SK-N-SH (cell line): ENCODE measurements around the gene GSTM4.

Source experiments
- CTCF ChIP-seq: fragments of 200-600 bp; sonication (generic); IDR thresholded peaks from 2 replicates; pipeline ENCODE4 v1.6.1; 2017; ENCODE audit warnings: antibody characterized with exemption, mild to moderate bottlenecking, moderate library complexity
- FOXJ3 ChIP-seq: sonication (generic); formaldehyde crosslinking; IDR thresholded peaks from 2 replicates; pipeline ENCODE4 v1.5.1; 2020; ENCODE audit warnings: mild to moderate bottlenecking, missing genetic modification reagents
- POLR2AphosphoS5 ChIP-seq: IDR thresholded peaks from 2 replicates; pipeline ENCODE4 v1.6.1; 2012; ENCODE audit warnings: low read depth, low read length
- RFX5 ChIP-seq: IDR thresholded peaks from 2 replicates; pipeline ENCODE4 v1.6.1; 2012; ENCODE audit warnings: mild to moderate bottlenecking, improper control_type of control experiment, low read length
- RXRA ChIP-seq: IDR thresholded peaks from 2 replicates; pipeline ENCODE4 v1.4.0; 2012; ENCODE audit warnings: low read depth, mild to moderate bottlenecking, borderline replicate concordance
- TAF1 ChIP-seq: IDR thresholded peaks from 2 replicates; pipeline ENCODE4 v1.6.1; 2012; ENCODE audit warnings: low read depth, mild to moderate bottlenecking, low read length, moderate library complexity, borderline replicate concordance
- YY1 ChIP-seq: IDR thresholded peaks from 2 replicates; pipeline ENCODE4 v1.4.0; 2012; ENCODE audit warnings: low read depth, mild to moderate bottlenecking
- ZBTB33 ChIP-seq: IDR thresholded peaks from 2 replicates; pipeline ENCODE4 v1.4.0; 2012; ENCODE audit warnings: low read depth, borderline replicate concordance

- TF ChIP-seq CTCF: no peak
- TF ChIP-seq POLR2AphosphoS5: no peak; the same call in 1 of the 2 replicates
- TF ChIP-seq RXRA: no peak
- TF ChIP-seq FOXJ3 (CRISPR knock-in tag): no peak
- TF ChIP-seq YY1: no peak
- no peak for TF ChIP-seq TAF1
- no peak for TF ChIP-seq RFX5
- TF ChIP-seq ZBTB33: no peak
Measured at GRCh38 chr1:109620401-109620791, 35.5 kb upstream of the GSTM4 start.
